Loucy (cell line): ENCODE results near the gene SNRPD1.

Experiments used
- EZH2phosphoT487 ChIP-seq: fragments of 200-600 bp; IDR thresholded peaks from 2 replicates; pipeline ENCODE4 v1.6.1; 2018; ENCODE audit warnings: antibody characterized with exemption, mild to moderate bottlenecking, moderate library complexity, borderline replicate concordance
- TF ChIP-seq, protein P1 (sequence below): fragments of 200-600 bp; sonication (generic); conservative IDR thresholded peaks from 2 replicates; pipeline ENCODE4 v1.5.1; 2014; ENCODE audit warnings: mild to moderate bottlenecking, antibody characterized with exemption, low read length

GRCh38 chr18:21664069-21664468 is 52.0 kb downstream of the SNRPD1 start:
- TF ChIP-seq, protein P1, sequence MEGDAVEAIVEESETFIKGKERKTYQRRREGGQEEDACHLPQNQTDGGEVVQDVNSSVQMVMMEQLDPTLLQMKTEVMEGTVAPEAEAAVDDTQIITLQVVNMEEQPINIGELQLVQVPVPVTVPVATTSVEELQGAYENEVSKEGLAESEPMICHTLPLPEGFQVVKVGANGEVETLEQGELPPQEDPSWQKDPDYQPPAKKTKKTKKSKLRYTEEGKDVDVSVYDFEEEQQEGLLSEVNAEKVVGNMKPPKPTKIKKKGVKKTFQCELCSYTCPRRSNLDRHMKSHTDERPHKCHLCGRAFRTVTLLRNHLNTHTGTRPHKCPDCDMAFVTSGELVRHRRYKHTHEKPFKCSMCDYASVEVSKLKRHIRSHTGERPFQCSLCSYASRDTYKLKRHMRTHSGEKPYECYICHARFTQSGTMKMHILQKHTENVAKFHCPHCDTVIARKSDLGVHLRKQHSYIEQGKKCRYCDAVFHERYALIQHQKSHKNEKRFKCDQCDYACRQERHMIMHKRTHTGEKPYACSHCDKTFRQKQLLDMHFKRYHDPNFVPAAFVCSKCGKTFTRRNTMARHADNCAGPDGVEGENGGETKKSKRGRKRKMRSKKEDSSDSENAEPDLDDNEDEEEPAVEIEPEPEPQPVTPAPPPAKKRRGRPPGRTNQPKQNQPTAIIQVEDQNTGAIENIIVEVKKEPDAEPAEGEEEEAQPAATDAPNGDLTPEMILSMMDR: no peak
- no peak for TF ChIP-seq EZH2phosphoT487
